Aorta (tissue), 5 donors: ENCODE data around the gene GNAT2. TPM values are rescaled to one million over a fixed set of nuclear protein-coding genes. Genes with fewer than 3 reads are reported as not detected.

Experiments used
- ATAC-seq: fragments of 200-7000 bp; cut with Tn5 transposase; one replicate; pipeline ENCODE4 v1.9.1; 2022; ENCODE audit warnings: moderate library complexity; ENCODE audit not compliant: low FRiP score
- DNase-seq, 2 donors: peaks; one replicate each; pipeline ENCODE4 v3.0.0-alpha.2; 2020
- H3K27ac ChIP-seq, 2 donors: one replicate each; pipeline ENCODE4 v1.5.1; 2013; ENCODE audit warnings: low read length in 2 of 2, mild to moderate bottlenecking in 2 of 2, moderate library complexity in 2 of 2, control low read depth in 1 of 2, inconsistent platforms in 1 of 2, low read depth in 1 of 2
- H3K27me3 ChIP-seq, 2 donors: one replicate each; pipeline ENCODE4 v1.6.1; 2013; ENCODE audit warnings: control low read depth in 1 of 2, low read length in 1 of 2, mild to moderate bottlenecking in 1 of 2, moderate library complexity in 1 of 2; ENCODE audit not compliant: insufficient read depth in 2 of 2, control insufficient read depth in 1 of 2
- H3K36me3 ChIP-seq, 2 donors: one replicate each; pipeline ENCODE4 v1.6.1; 2013; ENCODE audit warnings: control low read depth in 1 of 2, low read length in 1 of 2, mild to moderate bottlenecking in 1 of 2; ENCODE audit not compliant: insufficient read depth in 2 of 2, control insufficient read depth in 1 of 2
- H3K4me1 ChIP-seq, 2 donors: one replicate each; pipeline ENCODE4 v1.6.1; 2013; ENCODE audit warnings: low read length in 2 of 2, control low read depth in 1 of 2, mild to moderate bottlenecking in 1 of 2, moderate library complexity in 1 of 2; ENCODE audit not compliant: insufficient read depth in 2 of 2, control insufficient read depth in 1 of 2
- H3K4me3 ChIP-seq, 2 donors: one replicate each; pipeline ENCODE4 v1.5.1; 2013; ENCODE audit warnings: low read length in 2 of 2, control low read depth in 1 of 2, mild to moderate bottlenecking in 1 of 2
- H3K9me3 ChIP-seq: one replicate; pipeline ENCODE4 v1.6.1; 2013; ENCODE audit warnings: mild to moderate bottlenecking, low read length; ENCODE audit not compliant: control insufficient read depth
- WGBS, 2 donors: extraction: QIAGEN DNeasy Blood & Tissue Kit; methylation state at CpG; one replicate each; pipeline ENCODE4 v1.1.7; 2013; 5-methylcytosine and 5-hydroxymethylcytosine counted together
- intact Hi-C, 2 donors: fragments of 100-400 bp; cut with DNase I; formaldehyde crosslinking; loops; one replicate each; pipeline versions ENCODE4 v1.14.2 to v1.15.0; 2022
- polyA plus RNA-seq, 2 donors: library from polyadenylated mRNA; stranded (reverse); fragments of 200-250 nt; gene quantifications; one replicate each; pipeline ENCODE4 v1.2.3, GENCODE V29; 2013
- total RNA-seq, 2 donors: library from RNA; stranded (reverse); fragmentation: NEBNext Ultra II Directional; extraction: Animal tissue kit (Norgen Biotek cat#: 25700); gene quantifications; one replicate each; pipeline ENCODE4 v1.2.1, GENCODE V29; 2021
- donor health status: healthy with polysubstance abuse.
- donor health status: Bipolar disorder and iron deficiency.
- donor health status: DM: no; HTN: no; CAD: no.
- donor health status: DM: no; HTN: no; CAD: no.
- donor health status: DM: yes; HTN: yes; CAD: no.

Gene GNAT2
- total and polyA plus RNA-seq, 4 donors = not detected

GRCh38 chr1:109630898-109631512 lies 11.6 kb upstream of the GNAT2 start:
- no peaks in the 10 kb centered on the region for H3K27me3 ChIP-seq
- DNase-seq (no peak), ATAC-seq (no peak)
- H3K36me3 ChIP-seq = peaks cover 0 to 9% of the 10 kb centered on the region in 2 donors
- intact Hi-C loops = no loop called here
- no peaks in the 10 kb centered on the region for H3K9me3 ChIP-seq
- no peak overlapping the region for H3K4me3 ChIP-seq
- WGBS, 2 donors = 88 to 91% methylated on average over 14 of the region's 14 CpGs
- H3K4me1 ChIP-seq = no peaks in the 10 kb centered on the region
- no peak overlapping the region for H3K27ac ChIP-seq

- H3K27ac ChIP-seq = no peak overlapping the region
- no peak for ATAC-seq
- no peaks in the 10 kb centered on the region for H3K4me1 ChIP-seq
- WGBS, 2 donors = 75 to 82% methylated on average over 28 to 30 of the region's 30 CpGs
- DNase-seq = no peak
- intact Hi-C loops = no loop called here
- no peaks in the 10 kb centered on the region for H3K27me3 ChIP-seq
- peaks cover 0 to 9% of the 10 kb centered on the region in 2 donors for H3K36me3 ChIP-seq
- no peak overlapping the region for H3K4me3 ChIP-seq
- H3K9me3 ChIP-seq = no peaks in the 10 kb centered on the region
Observed at GRCh38 chr1:109630081-109630897, 10.9 kb upstream of the GNAT2 start.

GRCh38 chr1:109629372-109630030 lies 10.1 kb upstream of the GNAT2 start:
- Histone ChIP-seq H3K36me3 (peaks cover 0 to 9% of the 10 kb centered on the region in 2 donors), H3K4me3 (no peak overlapping the region), H3K27ac (no peak overlapping the region), H3K9me3 (no peaks in the 10 kb centered on the region), H3K4me1 (no peaks in the 10 kb centered on the region), H3K27me3 (no peaks in the 10 kb centered on the region)
- intact Hi-C loops = loop anchor here in 1 of 2 donors (2.0 kb wide), 1 partner anchor 83 kb away; no protein-coding TSS in a partner anchor
- WGBS, 2 donors = 86 to 89% methylated on average over 10 of the region's 10 CpGs
- ATAC-seq (no peak), DNase-seq (no peak)

DNA sequence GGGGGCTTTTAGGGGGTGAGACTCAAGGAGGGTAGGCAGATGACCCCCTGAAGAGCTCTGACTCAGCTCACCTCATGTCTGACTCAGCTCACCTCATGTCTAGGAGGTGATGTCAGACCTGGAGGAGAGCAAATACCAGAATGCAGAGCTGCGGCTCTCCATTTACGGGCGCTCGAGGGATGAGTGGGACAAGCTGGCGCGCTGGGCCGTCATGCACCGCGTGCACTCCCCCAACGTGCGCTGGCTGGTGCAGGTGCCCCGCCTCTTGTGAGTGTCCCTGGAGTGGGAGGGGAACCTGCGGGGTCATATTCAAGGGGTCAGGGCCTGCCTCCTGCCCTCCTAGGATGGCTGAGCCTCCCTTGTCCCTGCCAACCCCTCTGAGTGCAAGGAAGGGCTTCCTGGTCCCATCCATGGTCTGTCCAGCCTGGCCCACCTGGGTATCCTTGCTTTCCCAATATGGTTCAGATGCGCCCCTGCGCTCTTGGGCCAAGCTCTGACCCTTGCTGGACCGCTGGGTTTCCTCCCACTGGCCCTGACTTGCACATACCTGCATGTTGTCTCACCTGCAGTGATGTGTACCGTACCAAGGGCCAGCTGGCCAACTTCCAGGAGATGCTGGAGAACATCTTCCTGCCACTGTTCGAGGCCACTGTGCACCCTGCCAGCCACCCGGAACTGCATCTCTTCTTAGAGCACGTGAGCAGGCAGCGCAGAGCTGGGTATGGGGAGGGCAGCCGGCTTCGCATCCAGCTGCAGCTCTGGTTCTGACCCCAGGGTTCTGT lies 9.3 kb upstream of the GNAT2 start:
- no peak overlapping the region for H3K4me3 ChIP-seq
- no peak for DNase-seq
- intact Hi-C loops = loop anchor here in 1 of 2 donors (2.0 kb wide), 1 partner anchor 82 kb away; no protein-coding TSS in a partner anchor
- H3K4me1 ChIP-seq = no peaks in the 10 kb centered on the region
- ATAC-seq = no peak
- H3K36me3 ChIP-seq = peaks cover 0 to 9% of the 10 kb centered on the region in 2 donors
- H3K27me3 ChIP-seq = no peaks in the 10 kb centered on the region
- WGBS, 2 donors = 86 to 87% methylated on average over 23 of the region's 23 CpGs
- H3K9me3 ChIP-seq = no peaks in the 10 kb centered on the region
- no peak overlapping the region for H3K27ac ChIP-seq

GRCh38 chr1:109627692-109628399 lies 8.4 kb upstream of the GNAT2 start:
- H3K4me3 ChIP-seq = no peak overlapping the region
- ATAC-seq (no peak), DNase-seq (no peak)
- intact Hi-C loops = loop anchor here in 1 of 2 donors (2.0 kb wide), 1 partner anchor 81 kb away; no protein-coding TSS in a partner anchor
- H3K4me1 ChIP-seq = no peaks in the 10 kb centered on the region
- H3K27me3 ChIP-seq = no peaks in the 10 kb centered on the region
- no peaks in the 10 kb centered on the region for H3K9me3 ChIP-seq
- 89 to 90% methylated on average over 23 of the region's 23 CpGs for WGBS, 2 donors
- H3K36me3 ChIP-seq = peaks cover 0 to 9% of the 10 kb centered on the region in 2 donors
- no peak overlapping the region for H3K27ac ChIP-seq

DNA sequence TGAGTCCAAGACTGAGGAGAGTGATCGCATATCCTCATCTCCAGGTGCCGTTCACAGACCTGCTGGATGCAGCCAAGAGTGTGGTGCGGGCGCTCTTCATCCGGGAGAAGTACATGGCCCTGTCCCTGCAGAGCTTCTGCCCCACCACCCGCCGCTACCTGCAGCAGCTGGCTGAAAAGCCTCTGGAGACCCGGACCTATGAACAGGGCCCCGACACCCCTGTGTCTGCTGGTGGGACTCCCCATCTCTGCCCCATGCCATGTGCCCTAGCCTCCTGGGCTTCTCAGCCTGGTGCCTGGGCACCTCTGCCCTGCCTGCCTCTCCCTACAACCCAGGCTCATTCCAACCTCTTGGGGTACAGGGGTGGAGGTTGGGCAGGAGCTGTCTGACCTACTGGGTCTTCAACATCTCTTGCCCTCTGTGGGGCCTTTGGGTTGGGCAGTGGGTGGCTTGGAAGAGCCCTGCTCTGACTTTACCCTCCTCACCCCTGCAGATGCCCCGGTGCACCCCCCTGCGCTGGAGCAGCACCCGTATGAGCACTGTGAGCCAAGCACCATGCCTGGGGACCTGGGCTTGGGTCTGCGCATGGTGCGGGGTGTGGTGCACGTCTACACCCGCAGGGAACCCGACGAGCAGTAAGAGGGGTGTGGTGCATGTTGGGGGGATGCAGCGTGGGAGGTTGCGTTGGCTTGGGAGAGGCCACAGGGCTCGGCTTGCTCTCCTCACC lies 7.4 kb upstream of the GNAT2 start:
- no peak for ATAC-seq
- no peak overlapping the region for H3K4me3 ChIP-seq
- H3K36me3 ChIP-seq = peaks cover 0 to 9% of the 10 kb centered on the region in 2 donors
- no peak overlapping the region for H3K27ac ChIP-seq
- H3K27me3 ChIP-seq = no peaks in the 10 kb centered on the region
- intact Hi-C loops = no loop called here
- H3K9me3 ChIP-seq = no peaks in the 10 kb centered on the region
- WGBS, 2 donors = 88 to 92% methylated on average over 19 to 21 of the region's 21 CpGs
- DNase-seq = no peak
- no peaks in the 10 kb centered on the region for H3K4me1 ChIP-seq

- WGBS, 2 donors = 80 to 84% methylated on average over 32 of the region's 32 CpGs
- Histone ChIP-seq H3K27me3 (no peaks in the 10 kb centered on the region), H3K36me3 (peaks cover 0 to 9% of the 10 kb centered on the region in 2 donors), H3K9me3 (no peaks in the 10 kb centered on the region), H3K27ac (no peak overlapping the region), H3K4me1 (no peaks in the 10 kb centered on the region), H3K4me3 (no peak overlapping the region)
- no peak for ATAC-seq
- no peak for DNase-seq
- intact Hi-C loops = no loop called here
Observed at GRCh38 chr1:109625601-109626560, 6.5 kb upstream of the GNAT2 start.
